ENCODE measurements around the gene PRMT1.

Gene PRMT1

DNA sequence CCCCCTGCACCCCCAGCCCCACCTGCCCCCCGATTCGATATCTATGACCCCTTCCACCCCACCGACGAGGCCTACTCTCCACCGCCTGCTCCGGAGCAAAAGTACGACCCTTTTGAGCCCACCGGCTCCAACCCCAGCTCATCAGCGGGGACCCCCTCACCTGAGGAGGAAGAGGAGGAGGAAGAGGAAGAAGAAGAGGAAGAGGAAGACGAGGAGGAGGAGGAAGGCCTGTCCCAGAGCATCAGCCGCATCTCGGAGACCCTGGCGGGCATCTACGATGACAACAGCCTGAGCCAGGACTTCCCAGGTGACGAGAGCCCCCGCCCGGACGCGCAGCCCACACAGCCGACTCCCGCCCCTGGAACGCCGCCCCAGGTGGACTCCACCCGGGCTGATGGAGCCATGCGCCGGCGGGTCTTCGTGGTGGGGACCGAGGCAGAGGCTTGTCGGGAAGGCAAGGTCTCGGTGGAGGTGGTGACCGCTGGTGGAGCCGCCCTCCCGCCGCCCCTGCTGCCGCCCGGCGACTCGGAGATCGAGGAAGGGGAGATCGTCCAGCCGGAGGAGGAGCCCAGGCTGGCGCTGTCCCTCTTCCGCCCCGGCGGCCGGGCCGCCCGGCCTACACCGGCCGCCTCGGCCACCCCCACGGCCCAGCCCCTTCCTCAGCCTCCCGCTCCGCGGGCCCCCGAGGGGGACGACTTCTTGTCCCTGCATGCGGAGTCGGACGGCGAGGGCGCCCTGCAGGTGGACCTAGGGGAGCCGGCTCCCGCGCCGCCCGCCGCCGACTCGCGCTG lies 25.8 kb upstream of the PRMT1 start:
- no peak for DNase-seq (ENCODE audit: low read depth)

DNA sequence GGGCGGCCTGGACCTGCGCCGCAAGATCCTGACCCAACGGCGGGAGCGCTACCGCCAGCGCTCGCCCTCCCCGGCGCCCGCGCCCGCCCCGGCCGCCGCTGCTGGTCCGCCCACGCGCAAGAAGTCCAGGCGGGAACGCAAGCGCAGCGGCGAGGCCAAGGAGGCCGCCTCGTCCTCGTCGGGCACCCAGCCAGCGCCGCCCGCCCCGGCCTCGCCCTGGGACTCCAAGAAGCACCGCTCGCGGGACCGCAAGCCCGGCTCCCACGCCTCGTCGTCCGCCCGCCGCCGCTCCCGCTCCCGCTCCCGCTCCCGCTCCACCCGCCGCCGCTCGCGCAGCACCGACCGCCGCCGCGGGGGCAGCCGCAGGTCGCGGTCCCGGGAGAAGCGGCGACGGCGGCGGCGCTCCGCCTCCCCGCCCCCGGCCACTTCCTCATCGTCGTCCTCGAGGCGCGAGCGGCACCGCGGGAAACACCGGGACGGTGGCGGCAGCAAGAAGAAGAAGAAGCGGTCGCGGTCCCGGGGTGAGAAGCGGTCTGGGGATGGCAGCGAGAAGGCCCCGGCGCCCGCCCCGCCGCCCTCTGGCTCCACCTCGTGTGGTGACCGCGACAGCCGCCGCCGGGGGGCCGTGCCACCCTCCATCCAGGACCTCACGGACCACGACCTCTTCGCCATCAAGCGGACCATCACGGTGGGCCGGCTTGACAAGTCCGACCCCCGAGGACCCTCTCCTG lies 25.1 kb upstream of the PRMT1 start:
- DNase-seq (ENCODE audit: low read depth) = no peak

DNA sequence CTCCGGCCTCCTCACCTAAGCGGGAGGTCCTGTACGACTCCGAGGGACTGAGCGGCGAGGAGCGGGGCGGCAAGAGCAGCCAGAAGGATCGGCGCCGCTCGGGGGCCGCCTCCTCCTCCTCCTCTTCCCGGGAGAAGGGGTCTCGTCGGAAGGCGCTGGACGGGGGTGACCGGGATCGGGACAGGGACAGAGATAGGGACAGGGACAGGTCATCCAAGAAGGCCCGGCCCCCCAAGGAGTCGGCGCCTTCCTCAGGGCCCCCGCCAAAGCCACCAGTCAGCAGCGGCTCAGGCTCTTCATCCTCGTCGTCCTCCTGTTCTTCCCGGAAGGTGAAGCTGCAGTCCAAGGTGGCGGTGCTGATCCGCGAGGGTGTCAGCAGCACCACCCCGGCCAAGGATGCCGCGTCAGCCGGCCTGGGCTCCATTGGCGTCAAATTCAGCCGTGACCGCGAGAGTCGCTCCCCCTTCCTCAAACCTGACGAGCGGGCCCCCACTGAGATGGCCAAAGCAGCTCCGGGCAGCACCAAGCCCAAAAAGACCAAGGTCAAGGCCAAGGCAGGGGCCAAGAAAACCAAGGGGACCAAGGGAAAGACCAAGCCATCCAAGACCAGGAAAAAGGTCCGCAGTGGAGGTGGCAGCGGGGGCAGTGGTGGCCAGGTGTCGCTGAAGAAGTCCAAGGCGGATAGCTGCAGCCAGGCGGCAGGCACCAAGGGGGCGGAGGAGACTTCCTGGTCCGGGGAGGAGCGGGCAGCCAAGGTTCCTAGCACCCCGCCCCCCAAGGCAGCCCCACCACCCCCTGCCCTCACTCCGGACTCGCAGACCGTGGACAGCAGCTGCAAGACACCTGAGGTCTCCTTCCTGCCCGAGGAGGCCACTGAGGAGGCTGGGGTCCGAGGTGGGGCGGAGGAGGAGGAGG lies 24.3 kb upstream of the PRMT1 start:
- DNase-seq (ENCODE audit: low read depth) = no peak

DNA sequence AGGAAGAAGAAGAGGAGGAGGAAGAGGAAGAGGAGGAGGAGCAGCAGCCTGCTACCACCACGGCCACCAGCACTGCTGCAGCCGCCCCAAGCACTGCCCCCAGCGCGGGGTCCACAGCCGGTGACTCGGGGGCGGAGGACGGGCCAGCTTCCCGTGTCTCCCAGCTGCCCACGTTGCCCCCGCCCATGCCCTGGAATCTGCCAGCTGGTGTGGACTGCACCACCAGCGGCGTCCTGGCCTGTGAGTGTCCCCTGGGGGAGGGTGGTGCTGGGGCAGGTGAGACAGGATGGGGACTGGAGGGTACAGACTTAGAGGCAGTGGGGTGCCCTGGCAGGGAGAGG lies 23.6 kb upstream of the PRMT1 start:
- no peak for DNase-seq (ENCODE audit: low read depth)

DNA sequence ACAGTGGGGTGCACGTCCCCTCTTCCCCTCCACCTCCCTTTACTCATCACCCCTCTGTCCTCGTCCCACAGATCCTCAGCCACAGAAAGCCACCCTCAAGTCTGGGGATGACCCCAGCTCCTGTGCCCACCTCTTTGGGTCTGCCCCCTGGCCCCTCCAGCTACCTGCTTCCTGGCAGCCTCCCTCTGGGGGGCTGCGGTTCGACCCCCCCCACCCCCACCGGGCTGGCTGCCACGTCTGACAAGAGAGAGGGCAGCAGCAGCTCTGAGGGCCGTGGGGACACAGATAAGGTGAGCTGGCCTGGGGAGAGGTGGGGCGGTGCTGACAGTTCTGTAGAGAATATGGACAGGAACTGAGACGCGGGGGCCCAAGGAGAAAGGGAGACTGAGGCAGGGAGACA lies 22.5 kb upstream of the PRMT1 start:
- DNase-seq (ENCODE audit: low read depth) = no peak

DNA sequence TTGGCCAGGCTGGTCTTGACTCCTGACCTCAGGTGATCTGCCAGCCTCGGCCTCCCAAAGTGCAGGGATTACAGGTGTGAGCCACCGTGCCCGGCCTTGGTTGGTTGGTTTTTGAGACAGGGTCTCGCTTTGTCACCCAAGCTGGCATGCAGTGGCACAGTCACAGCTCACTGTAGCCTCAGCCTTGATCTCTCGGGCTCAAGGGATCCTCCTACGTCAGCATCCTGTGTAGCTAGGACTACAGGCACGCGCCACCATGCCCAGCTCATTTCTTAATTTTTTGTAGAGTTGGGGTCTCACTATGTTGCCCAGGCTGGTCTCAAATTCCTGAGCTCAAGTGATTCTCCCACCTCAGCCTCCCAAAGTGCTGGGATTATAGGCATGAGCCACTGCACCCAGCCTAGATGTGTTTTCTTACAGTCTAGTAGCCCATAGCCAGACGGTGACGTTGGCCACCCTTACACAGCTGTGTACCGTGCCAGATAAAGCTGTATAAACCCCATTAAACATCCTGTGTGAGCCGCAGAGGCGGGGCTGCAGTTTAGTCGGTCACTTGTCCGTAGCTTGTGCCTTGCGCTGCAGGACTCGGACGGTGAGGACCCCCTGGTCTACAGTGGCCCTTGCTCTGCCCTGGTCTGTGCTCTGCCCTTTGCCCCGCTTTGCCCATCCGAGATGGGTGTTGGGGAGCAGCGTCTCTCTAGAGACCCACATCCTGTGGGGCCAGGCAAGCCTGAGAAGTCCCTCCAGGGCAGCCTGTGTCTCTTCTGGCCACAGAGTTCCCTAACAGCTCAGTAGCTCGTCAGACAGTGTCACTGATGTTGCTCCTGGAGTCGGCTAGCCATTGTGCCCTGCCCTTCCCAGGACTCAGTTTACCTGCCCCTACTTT lies 21.3 kb upstream of the PRMT1 start:
- DNase-seq (ENCODE audit: low read depth) = no peak

DNA sequence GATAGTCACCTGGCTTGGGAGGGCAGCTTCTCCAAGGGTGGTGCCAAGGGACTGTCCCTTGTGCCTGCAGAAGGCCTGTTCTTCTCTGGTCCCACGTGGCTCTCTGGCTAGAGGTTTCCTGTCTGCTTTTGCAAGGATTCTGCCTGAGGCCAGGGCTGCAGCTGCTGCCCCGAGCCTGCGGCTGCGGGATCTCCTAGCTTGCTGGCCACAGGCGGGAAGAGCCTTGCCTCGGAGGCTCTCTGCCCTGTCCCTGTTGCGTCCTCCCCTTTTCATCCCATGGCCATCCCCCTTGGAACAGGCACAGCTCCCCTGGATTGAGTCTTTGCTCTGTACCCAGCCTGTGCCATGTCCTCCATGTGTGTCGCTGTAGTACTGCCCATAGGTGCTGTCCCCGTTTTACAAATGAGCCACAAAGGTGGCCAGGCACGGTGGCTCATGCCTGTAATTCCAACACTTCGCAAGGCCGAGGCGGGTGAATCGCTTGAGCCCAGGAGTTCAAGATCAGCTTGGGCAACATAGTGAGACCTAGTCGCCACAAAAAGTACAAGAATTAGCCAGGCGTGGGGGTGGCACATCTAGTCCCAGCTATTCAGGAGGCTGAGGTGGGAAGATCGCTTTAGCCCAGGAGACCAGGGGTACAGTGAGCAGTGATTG lies 20.5 kb upstream of the PRMT1 start:
- no peak for DNase-seq (ENCODE audit: low read depth)

DNA sequence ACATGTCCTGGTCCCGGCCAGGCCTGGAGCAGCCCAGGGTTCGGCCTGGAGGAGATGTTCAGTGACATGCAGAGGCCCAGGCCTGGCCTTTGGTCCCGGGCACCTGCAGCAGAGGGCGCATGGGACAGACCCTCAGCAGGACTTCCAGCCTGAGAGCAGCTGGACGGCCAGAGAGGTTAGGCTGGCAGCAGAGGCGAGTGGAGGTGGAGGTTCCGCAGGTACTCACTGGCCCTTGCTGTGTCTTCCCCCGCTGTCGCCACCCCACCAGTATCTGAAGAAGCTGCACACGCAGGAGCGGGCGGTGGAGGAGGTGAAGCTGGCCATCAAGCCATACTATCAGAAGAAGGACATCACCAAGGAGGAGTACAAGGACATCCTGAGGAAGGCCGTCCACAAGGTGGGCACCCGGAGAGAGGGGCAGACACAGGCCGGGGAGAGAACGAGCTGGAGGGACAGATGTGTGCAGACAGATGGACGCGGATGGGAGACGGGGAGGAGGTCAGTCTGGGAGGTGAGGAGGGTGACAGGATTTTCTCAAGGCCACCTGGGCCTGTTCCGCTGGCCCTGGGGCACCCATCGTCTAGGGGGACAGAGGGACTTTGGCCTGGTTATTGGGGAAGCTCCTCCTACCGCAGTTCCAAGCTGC lies 19.5 kb upstream of the PRMT1 start:
- DNase-seq (ENCODE audit: low read depth) = no peak

DNA sequence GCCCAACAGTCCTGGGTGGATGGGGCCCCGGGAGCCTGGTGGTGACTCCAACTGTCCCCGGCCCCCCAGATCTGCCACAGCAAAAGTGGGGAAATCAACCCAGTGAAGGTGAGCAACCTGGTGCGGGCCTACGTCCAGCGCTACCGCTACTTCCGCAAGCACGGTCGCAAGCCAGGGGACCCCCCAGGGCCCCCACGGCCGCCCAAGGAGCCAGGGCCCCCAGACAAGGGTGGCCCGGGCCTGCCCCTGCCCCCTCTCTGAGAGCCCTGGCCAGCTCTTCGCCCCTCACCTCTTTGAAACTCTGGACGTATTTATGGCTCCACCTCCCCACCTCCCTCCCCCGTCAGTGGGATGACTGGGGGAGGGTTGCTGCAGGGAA lies 18.9 kb upstream of the PRMT1 start:
- no peak for DNase-seq (ENCODE audit: low read depth)

DNA sequence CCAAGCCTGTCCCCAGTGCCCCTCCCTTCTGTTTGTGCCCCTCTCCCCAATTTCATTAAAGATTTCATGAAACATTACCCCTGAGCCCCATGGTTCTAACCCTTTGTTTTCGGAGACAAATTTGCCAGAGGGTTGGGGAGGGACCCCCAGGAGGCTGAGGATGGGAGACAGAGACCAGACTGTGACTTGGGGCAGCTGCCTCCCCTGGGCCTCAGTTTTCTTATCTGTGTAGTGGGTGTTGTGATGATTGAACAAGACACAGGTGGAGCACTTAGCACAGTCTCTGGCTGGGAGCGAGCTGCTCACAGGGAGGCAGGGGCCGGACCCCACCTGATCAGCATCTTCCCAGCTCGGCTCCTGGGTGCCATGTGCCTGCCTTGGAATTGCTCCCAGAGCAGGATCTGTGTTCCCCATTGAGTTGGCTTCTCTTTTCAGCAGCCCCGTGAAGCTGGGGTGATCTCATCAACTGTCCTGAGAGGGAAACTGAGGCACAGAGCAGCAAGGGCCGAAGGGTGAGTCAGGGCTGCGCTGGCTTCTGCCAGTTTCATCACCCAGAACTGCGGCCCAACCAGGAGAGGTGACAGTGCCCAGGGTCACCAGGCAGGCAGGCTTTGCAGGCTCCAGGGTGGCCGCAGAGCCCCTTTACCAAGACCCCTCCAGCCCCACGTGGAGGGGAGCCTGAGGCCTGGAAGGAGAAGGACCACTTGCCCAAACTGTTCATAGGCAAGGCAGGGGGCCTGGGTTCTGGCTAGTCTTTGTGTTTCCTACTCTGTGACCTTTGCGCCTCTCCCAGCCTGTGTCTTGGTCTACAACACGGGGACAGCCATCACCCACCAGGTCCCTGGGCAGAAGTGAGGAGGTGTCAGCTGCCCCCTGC lies 18.3 kb upstream of the PRMT1 start:
- no peak for DNase-seq (ENCODE audit: low read depth)

DNA sequence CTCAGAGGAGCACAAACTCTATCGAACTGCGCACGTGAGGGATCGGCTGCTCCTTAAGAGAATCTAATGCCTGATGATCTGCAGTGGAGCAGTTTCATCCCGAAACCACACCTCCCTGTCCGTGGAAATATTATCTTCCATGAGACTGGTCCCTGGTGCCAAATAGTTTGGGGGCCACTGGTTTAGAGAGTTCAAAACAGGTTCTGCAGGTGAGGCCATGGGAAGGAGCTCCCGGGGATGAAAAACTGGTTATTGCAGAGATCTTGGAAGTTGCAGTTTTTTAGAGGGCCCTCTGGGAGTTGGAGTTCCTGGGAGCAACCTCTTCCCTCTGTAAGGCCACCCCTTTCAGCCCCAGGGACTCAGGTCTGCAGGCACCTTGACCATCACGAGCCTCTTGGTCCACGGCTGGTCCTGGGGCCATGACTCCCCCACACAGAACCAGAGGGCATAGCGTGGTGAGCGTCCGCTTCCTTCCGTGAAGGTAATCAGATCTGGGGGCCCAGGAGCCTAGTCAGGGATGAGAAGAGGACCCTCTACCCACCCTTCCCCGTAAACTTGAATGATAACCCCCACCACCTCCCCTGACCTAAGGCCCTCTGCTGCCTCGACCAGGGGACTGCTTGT lies 16.6 kb upstream of the PRMT1 start:
- no peak for DNase-seq (ENCODE audit: low read depth)

DNA sequence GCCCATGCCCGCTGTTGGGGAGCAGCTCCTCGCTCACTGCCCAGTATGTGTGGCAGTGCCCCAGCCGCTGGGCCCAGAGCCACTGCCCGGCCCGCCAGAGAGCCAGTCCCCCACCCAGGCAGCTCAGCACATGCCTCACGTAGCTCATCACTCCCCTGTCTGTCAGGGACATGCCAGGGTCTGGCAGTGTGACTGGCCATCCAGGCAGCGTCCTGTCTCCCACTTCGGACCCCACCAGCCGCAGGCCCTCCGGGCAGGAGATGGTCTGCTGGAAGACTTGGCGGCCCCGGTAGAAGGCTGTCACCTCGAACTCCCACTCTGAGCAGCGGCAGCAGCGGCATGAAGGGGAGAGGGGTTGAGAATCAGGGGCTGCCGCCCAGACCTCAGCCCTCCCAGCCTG lies 15.1 kb upstream of the PRMT1 start:
- no peak for DNase-seq (ENCODE audit: low read depth)

DNA sequence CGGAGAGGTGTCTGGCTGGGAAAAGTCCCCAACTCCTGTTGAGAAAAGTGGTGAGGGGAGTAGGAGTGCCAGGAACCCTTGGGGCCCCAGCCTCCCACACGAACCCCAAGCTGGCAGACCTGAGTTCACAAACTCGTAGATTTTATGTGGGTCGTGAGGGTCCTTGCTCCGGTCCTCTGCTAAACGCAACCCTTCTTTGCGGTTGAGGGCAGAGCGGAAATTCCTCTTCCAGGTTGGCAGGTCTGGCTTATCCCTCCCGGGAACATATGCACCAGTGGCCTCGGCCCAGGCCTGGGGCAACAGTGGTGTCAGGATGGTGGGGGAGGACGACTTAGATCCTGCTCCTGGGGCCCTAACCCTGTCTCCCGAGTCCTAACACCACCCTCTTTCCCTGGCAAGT lies 13.8 kb upstream of the PRMT1 start:
- no peak for DNase-seq (ENCODE audit: low read depth)

DNA sequence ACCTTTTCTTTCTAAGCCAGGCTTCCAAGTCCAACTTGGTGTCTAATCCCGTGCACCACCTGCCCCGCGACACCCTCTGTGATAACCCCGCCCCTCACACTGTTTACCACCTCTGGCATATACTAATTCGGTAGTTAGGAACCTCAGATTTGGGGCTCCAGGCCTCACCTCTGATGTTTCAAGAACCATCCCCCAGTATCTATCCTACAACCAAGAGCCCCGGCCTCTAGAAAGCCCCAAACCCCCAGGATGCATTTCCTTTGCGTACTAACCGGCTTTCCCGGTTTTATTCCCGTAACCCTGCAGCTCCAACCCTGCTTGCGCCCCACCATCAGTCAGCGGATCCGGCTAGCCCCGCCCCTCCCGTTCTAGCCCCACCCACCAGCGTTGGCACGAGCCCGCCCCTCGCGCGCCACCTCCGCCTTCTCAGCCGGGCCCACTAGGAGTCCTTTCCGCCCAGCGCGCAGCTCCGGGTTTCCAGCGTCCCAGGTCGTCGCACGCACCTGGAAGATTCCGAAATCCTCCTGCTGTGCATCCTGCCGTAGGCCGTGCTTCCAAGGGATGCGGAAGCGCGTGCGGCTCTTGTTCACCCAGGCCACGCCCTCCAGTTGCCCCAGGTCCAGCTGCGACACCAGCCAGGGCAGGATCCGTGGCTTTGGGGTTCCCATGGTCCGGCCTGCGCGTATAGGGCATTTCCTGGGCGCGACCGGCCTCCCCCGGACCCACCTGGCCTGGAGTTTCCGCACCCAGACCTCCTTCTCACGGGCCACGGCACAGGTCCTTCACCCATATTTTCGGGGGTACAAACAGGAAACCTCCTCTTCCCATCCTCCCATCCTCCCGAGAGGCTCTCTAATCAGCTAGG lies 12.7 kb upstream of the PRMT1 start:
- peak; percentile 53 for DNase-seq (ENCODE audit: low read depth)

DNA sequence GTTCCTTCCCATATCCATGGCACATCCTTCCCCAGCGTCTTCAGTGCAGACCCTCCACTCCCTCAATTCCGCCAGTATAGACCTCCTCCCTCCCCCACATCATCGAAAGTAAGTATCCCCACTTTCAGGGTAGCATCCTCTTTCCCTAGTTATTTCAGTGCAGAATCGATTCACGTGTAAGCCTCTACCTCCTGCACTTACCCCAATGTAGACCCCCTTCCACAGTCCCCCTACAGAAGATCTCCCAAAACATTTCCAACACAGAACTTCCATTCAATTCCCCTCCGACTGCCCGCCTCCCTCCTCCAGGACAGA lies 12.1 kb upstream of the PRMT1 start:
- no peak for DNase-seq (ENCODE audit: low read depth)

DNA sequence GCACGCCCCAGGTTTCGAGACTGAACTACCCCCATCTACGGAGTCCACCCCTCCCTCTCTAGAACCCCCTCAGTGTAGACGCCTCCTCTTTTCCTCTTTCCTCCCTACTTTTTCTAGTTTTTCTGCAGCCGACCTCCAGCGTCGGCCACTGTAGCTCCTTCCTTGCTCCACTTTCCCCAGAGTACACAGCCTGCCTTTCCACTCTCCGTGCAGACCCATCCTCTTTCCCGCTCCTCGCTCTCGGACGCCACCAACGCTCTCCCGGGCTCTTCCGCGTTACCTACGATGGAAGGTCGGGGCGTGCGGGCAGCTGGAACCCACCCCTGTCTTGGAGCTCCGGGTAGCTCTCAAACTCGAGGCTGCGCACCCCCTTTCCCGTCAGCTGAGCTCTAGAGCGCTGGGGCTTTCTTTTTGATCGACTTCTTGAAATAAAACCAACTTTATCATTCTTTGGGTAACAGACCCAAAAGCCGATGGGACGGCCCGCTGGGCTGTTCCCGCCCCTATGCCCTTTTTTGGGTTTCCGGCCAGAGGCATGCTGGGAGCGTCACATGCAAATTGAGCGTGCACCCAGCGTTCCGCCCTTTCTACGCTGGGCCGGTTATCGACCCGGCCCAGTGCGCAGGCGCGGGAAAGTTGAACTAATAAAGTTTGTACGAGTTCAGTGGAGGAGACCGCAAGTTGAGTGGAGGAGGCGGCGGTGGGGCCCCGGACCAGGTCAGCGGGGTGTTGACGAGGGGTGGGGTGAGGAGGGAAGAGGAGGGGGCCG lies 11.5 kb upstream of the PRMT1 start, which contains the start of the genes BCL2L12 and IRF3:
Gene BCL2L12 (plus strand): TSS at position 583 of the 769 bp plus-strand sequence. CDS start 760 bp downstream, outside the sequence.
Gene IRF3 (minus strand): TSS at position 507 of the 769 bp plus-strand sequence. CDS start 1,019 bp downstream, outside the sequence.
- peak; percentile 94 for DNase-seq (ENCODE audit: low read depth)

DNA sequence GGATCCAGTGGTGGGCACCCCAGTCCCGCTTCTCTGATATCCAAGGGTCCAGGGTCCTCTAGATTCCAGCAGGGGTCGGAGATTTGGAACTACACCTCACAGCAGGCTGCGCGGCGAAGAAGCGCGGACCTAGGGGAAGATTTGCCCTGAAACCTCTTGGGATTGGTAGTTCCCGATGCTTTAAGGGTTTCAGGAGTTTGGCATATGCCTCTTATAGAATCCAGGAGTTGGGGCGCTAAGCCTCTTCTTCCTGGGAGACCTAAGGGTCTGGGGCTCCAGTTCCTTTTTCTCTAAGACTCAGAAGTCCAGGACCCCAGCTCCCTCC lies 11.0 kb upstream of the PRMT1 start:
- DNase-seq (ENCODE audit: low read depth) = no peak

DNA sequence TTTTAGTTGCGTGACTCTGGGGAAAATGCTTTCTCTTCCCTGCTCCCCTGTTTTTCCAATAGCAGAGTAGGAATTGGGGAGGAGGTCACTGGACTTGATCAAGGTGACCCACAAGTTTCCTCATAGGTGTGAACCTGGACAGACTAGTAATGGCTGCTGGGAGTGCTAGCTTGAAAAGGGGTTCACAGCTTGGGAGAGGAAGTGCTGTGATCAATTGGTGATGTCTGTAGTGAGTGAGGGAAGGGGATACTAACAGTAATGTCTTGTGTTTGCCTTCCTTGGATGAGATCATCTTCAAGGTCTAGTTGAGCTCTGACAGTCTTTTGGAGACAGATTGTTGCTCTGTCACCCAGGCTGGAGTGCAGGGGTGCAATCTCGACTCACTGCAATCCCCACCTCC lies 9.6 kb upstream of the PRMT1 start:
- no peak for DNase-seq (ENCODE audit: low read depth)
